ENCODE measurements around the gene FER1L5.

DNA sequence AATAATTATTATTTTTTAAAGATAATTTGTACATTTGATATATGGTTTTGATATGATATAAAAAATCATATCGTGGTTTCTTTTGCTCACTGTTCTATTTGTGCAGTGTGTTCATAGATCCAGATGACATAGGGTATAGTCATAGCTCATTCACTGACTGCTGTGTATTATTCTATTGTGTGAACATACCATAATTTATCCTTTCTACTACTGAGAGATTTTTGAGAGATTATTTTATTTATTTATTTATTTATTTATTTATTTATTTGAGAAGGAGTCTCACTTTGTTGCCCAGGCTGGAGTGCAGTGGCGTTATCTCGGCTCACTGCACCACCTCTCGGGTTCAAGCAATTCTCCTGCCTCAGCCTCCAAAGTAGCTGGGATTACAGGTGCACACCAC, 39.0 kb downstream of the FER1L5 start:
- TF ChIP-seq, protein P1, sequence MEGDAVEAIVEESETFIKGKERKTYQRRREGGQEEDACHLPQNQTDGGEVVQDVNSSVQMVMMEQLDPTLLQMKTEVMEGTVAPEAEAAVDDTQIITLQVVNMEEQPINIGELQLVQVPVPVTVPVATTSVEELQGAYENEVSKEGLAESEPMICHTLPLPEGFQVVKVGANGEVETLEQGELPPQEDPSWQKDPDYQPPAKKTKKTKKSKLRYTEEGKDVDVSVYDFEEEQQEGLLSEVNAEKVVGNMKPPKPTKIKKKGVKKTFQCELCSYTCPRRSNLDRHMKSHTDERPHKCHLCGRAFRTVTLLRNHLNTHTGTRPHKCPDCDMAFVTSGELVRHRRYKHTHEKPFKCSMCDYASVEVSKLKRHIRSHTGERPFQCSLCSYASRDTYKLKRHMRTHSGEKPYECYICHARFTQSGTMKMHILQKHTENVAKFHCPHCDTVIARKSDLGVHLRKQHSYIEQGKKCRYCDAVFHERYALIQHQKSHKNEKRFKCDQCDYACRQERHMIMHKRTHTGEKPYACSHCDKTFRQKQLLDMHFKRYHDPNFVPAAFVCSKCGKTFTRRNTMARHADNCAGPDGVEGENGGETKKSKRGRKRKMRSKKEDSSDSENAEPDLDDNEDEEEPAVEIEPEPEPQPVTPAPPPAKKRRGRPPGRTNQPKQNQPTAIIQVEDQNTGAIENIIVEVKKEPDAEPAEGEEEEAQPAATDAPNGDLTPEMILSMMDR (conservative IDR thresholded peaks at IDR 0.05; ENCODE audit: low read depth, low read length), result no peak
- TF ChIP-seq EZH2 (IDR thresholded peaks at IDR 0.05; ENCODE audit: borderline replicate concordance, low read depth, low read length, poor library complexity, severe bottlenecking), result no peak
